HepG2 (cell line): ENCODE results near the gene ADCY9. TPM values are rescaled to one million over a fixed set of nuclear protein-coding genes. Genes with fewer than 3 reads are reported as not detected.

Experiments used
- ARID3A ChIP-seq: IDR thresholded peaks from 2 replicates; pipeline ENCODE4 v1.6.1; 2012; ENCODE audit warnings: low read depth, low read length, improper control_type of control experiment
- EP300 ChIP-seq, 3 experiments: sonication (generic) in 1 of 3; formaldehyde crosslinking in 1 of 3; IDR thresholded peaks; 2 replicates each; pipeline versions ENCODE4 v1.5.1 to v1.6.1; 2011 to 2020; ENCODE audit warnings: low read depth in 2 of 3, low read length in 2 of 3, borderline replicate concordance in 1 of 3, improper control_type of control experiment in 1 of 3, mild to moderate bottlenecking in 1 of 3, missing genetic modification reagents in 1 of 3, moderate library complexity in 1 of 3
- ERF ChIP-seq: IDR thresholded peaks from 2 replicates; pipeline ENCODE4 v1.6.1; 2018; ENCODE audit warnings: missing biosample characterization, missing genetic modification reagents
- FOSL2 ChIP-seq: sonication (generic); formaldehyde crosslinking; IDR thresholded peaks from 2 replicates; pipeline ENCODE4 v1.4.0; 2020; ENCODE audit warnings: missing genetic modification reagents
- JUND ChIP-seq: sonication (generic); formaldehyde crosslinking; IDR thresholded peaks from 2 replicates; pipeline ENCODE4 v1.8.0; 2022; ENCODE audit warnings: mild to moderate bottlenecking, missing genetic modification reagents
- MAFF ChIP-seq: IDR thresholded peaks from 2 replicates; pipeline ENCODE4 v1.6.1; 2011; ENCODE audit warnings: low read depth, low read length, improper control_type of control experiment
- ONECUT2 ChIP-seq: sonication (generic); formaldehyde crosslinking; IDR thresholded peaks from 2 replicates; pipeline ENCODE4 v1.4.0; 2020; ENCODE audit warnings: missing genetic modification reagents
- PAXIP1 ChIP-seq: sonication (generic); formaldehyde crosslinking; conservative IDR thresholded peaks from 2 replicates; pipeline ENCODE4 v1.4.0; 2020; ENCODE audit warnings: mild to moderate bottlenecking, missing genetic modification reagents, moderate library complexity
- PHF21A ChIP-seq: sonication (generic); formaldehyde crosslinking; IDR thresholded peaks from 2 replicates; pipeline ENCODE4 v1.5.0; 2020; ENCODE audit warnings: mild to moderate bottlenecking, missing genetic modification reagents
- SKI ChIP-seq: fragments of 450-650 bp; IDR thresholded peaks from one replicate; pipeline ENCODE4 v1.6.1; 2018; ENCODE audit warnings: mild to moderate bottlenecking; ENCODE audit not compliant: partially characterized antibody
- SP1 ChIP-seq, 2 experiments: fragments of 450-650 bp in 1 of 2; sonication (generic) in 1 of 2; formaldehyde crosslinking in 1 of 2; IDR thresholded peaks; 2 replicates each; pipeline versions ENCODE4 v1.4.0 to v1.6.1; 2016 to 2020; ENCODE audit warnings: missing genetic modification reagents in 1 of 2
- ZNF225 ChIP-seq: sonication (generic); formaldehyde crosslinking; IDR thresholded peaks from 2 replicates; pipeline ENCODE4 v1.4.0; 2020; ENCODE audit warnings: mild to moderate bottlenecking, missing genetic modification reagents
- ZNF468 ChIP-seq: sonication (generic); formaldehyde crosslinking; IDR thresholded peaks from 2 replicates; pipeline ENCODE4 v1.8.0; 2022; ENCODE audit warnings: mild to moderate bottlenecking, moderate library complexity, missing genetic modification reagents
- ZNF703 ChIP-seq: sonication (generic); formaldehyde crosslinking; IDR thresholded peaks from 2 replicates; pipeline ENCODE4 v1.5.1; 2020; ENCODE audit warnings: missing genetic modification reagents, mild to moderate bottlenecking, moderate library complexity, borderline replicate concordance
- ZSCAN5A ChIP-seq: sonication (generic); formaldehyde crosslinking; IDR thresholded peaks from 2 replicates; pipeline ENCODE4 v1.8.0; 2022; ENCODE audit warnings: mild to moderate bottlenecking, missing genetic modification reagents, borderline replicate concordance
- ZUFSP ChIP-seq: sonication (generic); formaldehyde crosslinking; IDR thresholded peaks from 2 replicates; pipeline ENCODE4 v1.9.0; 2021; ENCODE audit warnings: missing genetic modification reagents, mild to moderate bottlenecking, borderline replicate concordance
- polyA plus RNA-seq, 8 experiments: library from polyadenylated mRNA; depleted of rRNA in 3 of 8; stranded (reverse) in 7 of 8; unstranded in 1 of 8; fragments of >200 nt; fragmentation: Illumina TruSeq in 4 of 8; extraction: Trizol in 4 of 8; gene quantifications; 2 replicates each; pipeline versions ENCODE4 v1.2.1 to v1.2.3, GENCODE V29; 2011 to 2016; ENCODE audit warnings: low read depth in 4 of 8, missing spikeins in 1 of 8, mixed read lengths in 1 of 8; ENCODE audit not compliant: insufficient read depth in 1 of 8
- total RNA-seq, 5 experiments: library from RNA; depleted of rRNA; stranded (reverse); fragments of >200 nt; fragmentation: Illumina TruSeq; extraction: Trizol; gene quantifications; 2 replicates each; pipeline ENCODE4 v1.2.3, GENCODE V29; 2016; ENCODE audit warnings: low read depth in 1 of 5
- TF ChIP-seq, protein P1 (sequence below): sonication (generic); formaldehyde crosslinking; IDR thresholded peaks from 2 replicates; pipeline ENCODE4 v1.4.0; 2020; ENCODE audit warnings: missing genetic modification reagents

Gene ADCY9
- total and polyA plus RNA-seq, 2 of the 13 experiments (the other 11 are each of a cell fraction or from before 2014, with no cell fraction given), result 11.2 to 13.9 TPM

- TF ChIP-seq ZSCAN5A, result 0 out of 2 replicates have a peak, but pooled peaks have one; percentile 69
- TF ChIP-seq ZNF468 (CRISPR knock-in tag), result no peak
- no peak for TF ChIP-seq ZNF225 (CRISPR knock-in tag)
- TF ChIP-seq PAXIP1, result peak; percentile 64
- peak; percentile 64 for TF ChIP-seq ARID3A
- TF ChIP-seq EP300 (IDR thresholded peaks at IDR 0.05; ENCODE audit: low read depth in 2 of 2, low read length in 2 of 2), result peak in 1 of 2 experiments; percentile 87; a peak in 3 of 4 replicates
- TF ChIP-seq EP300 (CRISPR knock-in tag; IDR thresholded peaks at IDR 0.05; ENCODE audit: borderline replicate concordance), result peak; percentile 85
- TF ChIP-seq SKI, result peak; percentile 57
- TF ChIP-seq, protein P1, sequence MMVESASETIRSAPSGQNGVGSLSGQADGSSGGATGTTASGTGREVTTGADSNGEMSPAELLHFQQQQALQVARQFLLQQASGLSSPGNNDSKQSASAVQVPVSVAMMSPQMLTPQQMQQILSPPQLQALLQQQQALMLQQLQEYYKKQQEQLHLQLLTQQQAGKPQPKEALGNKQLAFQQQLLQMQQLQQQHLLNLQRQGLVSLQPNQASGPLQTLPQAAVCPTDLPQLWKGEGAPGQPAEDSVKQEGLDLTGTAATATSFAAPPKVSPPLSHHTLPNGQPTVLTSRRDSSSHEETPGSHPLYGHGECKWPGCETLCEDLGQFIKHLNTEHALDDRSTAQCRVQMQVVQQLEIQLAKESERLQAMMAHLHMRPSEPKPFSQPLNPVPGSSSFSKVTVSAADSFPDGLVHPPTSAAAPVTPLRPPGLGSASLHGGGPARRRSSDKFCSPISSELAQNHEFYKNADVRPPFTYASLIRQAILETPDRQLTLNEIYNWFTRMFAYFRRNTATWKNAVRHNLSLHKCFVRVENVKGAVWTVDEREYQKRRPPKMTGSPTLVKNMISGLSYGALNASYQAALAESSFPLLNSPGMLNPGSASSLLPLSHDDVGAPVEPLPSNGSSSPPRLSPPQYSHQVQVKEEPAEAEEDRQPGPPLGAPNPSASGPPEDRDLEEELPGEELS (CRISPR knock-in tag), result peak; percentile 100
- no peak for TF ChIP-seq SP1 (IDR thresholded peaks at IDR 0.05)
- no peak for TF ChIP-seq SP1 (CRISPR knock-in tag; IDR thresholded peaks at IDR 0.05)
- TF ChIP-seq ZUFSP, result no peak
- TF ChIP-seq PHF21A, result peak; percentile 67; the same call in 1 of the 2 replicates
- 0 out of 2 replicates have a peak, but pooled peaks have one; percentile 18 for TF ChIP-seq ERF (CRISPR knock-in tag)
- no peak; the same call in 1 of the 2 replicates for TF ChIP-seq MAFF
- no peak for TF ChIP-seq ZNF703 (CRISPR knock-in tag)
- TF ChIP-seq JUND (CRISPR knock-in tag), result no peak
- peak; percentile 92 for TF ChIP-seq FOSL2 (CRISPR knock-in tag)
- peak; percentile 55; the same call in 1 of the 2 replicates for TF ChIP-seq ONECUT2 (CRISPR knock-in tag)
Observed at GRCh38 chr16:4109250-4109736, 6.9 kb downstream of the ADCY9 start (continued).
